GM19324 (cell line): Measurements from ENCODE around the gene LIF.

Experiments
- ATAC-seq: cut with Tn5 transposase; IDR thresholded peaks from one replicate; pipeline ENCODE4 v1.9.1; 2021; ENCODE audit warnings: mild to moderate bottlenecking, moderate library complexity; ENCODE audit not compliant: unreplicated experiment, low FRiP score

The LIF gene

DNA sequence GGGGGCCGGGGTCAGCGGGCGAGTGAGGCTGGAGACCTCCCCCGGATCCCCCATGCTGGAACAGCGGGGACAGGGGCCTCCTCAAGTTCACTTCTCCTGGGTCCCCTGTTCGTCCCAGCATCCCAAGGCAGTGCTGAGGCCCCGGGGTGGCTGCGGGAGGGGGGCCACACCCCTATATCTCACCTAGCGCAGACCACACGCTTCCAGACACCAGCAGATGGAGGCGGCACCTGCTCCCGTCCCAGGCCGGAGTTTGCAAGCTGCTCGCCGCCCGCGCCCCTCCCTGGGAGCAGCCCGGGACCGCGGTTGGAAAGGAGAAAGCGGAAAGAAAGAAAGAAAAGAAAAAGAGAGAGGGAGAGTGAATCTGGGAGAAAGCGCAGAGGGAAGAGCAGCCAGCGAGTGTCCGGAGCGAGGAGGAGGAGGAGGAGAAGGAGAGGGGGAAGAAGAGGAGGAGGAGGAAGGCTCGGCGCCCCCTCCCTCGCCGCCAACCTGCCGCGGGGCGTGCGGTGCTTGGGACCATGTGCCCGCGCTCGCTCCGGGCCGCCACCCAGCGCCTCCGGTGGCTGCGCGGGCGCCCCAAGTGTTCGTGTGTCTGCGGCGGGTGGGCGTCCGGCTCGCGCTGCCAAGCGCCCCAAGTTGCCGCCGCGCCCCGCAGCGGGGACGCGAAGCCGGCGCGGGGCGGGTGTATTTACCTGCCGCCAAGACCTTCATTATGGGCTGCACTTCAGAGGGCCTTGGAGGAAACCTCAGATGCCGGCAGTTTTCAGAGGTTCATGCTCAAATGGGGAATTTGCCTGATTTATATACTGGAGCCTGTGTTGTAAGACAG lies at the start of gene LIF:
Gene LIF (minus strand): TSS at position 775 of the 829 bp plus-strand sequence. CDS start 64 bp downstream, at position 711.
- ATAC-seq: no peak

DNA sequence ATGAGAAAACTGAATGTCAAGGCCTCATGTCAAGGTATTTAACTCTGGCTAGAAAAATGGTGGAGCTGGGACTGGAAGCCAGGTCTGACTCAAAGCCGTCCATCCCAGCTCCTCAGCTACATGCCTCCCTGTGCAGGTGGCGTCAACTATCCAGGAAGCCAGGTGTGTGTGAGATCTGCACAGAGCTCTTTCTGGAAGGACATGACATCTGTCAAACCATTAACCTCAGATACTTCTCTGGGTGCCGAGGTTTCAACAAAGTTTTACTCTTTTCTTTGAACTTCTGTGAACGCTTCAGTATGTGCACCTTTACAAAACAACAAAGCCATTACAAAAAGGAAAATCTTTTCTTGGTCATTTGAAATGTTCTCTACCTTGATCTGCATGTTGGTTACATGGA lies 49.8 kb upstream of the LIF start:
- ATAC-seq: no peak

DNA sequence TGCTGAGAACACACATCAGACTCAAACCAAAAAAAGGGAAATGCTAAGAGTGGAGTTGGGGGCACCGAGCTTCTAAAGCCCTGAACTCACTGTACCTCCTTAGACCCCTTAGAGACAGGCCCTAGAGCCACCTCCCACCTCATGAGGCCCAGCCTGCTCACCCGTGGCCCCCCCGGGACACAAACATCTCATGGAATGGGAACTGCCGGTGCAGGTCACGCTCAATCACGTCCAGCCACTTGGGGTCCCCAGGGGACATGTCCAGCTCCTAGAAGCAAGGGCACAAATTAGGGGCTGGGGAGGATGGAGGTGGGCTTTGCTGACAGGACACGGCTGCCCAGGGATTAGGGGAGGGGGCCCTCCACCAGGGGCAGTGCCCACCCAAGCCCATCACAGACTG lies 49.0 kb upstream of the LIF start:
- ATAC-seq: no peak

DNA sequence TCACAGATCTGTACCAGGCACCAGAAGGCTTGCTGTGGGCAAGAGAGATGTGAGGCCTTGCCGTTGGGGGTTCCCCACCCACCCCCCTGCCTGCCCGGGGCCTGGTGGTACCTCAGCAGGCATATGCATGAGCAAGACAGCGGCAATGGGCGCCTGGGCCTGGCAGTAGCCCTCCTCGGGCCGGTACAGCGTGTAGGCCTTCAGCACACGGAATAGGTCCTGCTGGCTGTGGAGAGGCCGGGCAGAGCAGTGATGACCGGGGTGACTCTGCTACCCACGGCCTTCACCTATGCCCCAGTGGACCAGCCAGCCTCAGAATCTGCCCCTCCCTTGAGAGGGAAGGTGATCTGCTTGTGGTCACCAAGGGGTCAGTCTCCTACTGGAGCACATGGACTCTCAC lies 48.3 kb upstream of the LIF start:
- no peak for ATAC-seq

DNA sequence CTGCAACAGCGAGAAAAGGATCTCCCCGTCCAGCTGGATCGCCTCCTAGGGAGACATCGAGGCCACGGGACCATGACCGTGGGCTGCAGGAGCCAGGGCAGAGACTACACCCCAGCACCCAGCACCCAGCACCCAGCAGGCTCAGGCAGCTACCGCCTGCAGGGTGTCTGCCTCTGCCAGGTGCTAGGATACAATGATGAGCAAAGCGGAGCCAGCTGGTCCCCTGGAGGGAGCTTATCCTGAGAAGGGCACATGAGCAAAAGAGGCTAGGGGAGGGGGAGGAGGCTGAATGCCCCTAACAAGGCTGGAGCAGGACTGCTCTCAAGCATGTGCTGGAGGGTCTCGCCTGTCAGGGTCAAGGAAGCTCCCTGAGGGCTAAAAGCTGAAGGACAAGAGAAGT lies 47.5 kb upstream of the LIF start:
- ATAC-seq: no peak

DNA sequence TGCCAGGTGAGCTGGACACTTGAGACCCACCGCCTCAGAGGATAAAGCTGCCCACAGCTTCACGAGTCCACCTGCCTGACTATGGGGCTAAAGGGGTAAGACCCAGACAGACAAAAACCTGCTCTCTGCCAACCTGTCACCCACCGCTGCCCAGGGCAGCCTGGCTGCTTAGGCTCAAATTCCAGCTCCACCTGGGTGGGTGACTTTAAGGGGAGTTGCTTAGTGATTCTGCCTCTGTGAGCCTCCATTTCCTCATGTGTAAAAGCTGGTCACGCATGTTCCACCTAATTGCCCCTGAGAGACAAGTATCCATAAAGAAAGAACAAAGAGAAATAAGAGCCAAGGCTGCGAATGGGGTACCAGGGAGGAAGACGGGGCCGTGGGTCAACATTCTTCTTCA lies 46.5 kb upstream of the LIF start:
- no peak for ATAC-seq

DNA sequence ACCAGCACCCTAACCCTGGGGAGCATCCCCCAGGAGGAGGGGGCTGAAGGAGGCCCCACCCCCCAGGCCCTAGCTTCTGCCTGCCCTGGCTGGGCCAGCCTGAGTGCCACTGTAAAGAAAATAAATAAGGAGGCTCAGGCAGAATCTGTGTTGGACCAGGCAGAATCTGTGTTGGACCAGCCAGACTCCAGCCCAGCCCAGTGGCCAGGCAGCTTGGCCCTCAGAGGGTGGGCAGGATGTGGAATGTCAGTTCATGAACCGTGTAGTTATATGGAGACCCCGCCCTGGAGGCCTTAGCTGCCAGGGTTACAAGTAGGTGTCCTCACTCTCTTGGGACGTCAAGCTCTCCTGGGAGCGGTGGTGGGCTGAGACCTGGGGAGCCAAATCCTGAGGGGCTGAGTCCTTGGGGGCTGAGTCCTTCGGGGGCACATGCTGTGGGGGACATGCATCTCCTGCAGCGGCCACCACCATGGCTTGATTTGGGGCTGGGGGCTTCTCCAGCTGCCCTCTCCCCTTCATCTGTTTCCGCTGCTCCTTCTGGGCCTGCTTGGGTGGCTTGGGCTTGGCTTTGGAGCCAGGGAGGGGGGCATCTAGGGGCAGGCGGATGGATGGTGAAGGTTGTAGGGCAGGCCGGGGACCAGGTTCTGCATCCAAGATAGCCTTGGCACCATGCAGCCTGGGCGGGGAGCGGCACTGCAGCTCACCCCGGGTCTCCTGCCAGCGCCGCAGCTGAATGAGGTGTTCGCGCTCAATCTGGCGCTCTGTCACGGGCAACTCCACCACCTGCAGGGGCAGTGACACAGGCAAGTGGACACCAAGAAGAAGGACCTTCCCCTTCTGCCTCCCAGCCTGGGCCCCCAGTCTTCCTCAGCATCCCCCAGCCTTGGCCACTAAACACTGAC lies 45.8 kb upstream of the LIF start:
- no peak for ATAC-seq

DNA sequence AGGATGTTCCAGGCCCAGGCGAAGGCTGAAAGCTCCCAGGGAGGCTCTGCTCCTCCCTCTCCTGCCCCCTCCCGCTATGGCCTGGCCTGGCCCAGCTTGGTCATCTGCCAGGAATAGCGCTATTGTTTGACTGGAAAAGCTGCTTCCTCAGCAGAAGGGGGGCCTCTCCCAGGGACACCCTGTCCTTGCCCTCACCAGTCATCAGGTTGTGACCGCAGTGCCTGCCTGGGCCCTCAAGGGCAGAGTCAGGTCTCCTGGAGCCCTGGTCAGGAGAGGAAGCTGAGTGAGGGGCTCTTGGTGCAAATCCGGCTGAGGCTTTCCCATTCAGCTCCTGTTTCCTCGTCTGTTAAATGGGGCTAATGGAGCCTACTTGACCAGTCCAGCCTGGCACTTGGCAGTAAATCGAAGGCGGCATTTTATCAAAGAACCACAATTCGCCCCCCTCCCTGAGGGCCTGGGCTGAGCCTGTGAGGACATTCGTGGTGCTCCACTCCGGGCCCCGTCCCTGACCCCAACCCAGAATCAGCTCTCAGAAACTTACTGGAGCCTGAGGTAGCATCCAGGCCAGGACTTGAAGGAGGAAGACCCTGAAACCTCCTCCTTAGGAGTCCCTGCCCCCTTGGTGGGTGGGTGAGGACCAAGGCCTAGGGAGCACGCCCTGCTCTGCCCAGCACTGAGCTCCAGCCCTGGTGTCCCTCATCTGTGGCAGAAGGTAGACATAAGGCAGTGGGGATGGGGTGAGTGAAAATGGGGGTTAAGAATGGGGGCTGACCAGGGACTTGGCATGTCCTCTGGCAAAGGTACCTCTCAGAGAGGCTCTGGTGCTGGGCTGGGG lies 44.7 kb upstream of the LIF start:
- no peak for ATAC-seq

DNA sequence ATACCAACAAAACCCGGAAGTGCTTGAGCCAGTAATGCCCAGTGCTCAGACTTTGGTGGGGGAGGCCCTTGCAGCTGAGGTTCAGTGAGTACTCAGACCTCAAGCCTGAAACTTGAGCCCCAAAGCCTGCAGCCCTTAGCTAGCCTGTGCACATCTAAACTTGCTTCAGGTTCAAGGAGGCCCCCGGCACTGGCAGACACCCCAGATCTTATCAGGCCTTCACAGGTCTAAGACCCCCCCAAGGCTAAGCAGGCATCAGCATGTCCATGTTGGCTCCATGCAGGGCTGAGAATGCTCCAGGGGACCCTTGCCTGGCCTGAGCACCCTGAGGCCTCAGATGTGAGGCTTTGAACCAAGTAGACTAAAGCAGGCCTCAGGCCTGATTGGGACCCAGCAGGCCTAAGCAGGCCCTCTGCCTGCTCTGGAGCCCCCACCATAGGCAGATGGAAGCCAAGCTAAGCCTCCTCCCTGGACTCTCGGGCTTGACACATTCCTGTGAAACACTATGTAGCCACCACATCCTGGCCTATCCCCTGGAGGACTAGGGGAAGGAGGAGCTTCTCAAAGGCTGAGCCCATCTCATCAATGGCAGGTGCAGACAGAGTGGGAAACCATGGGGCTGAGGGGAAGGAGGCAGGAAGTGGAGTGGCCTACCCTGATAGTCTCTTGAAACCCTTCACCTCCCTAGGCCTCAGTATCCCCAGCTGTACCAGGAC lies 43.9 kb upstream of the LIF start:
- ATAC-seq: no peak

DNA sequence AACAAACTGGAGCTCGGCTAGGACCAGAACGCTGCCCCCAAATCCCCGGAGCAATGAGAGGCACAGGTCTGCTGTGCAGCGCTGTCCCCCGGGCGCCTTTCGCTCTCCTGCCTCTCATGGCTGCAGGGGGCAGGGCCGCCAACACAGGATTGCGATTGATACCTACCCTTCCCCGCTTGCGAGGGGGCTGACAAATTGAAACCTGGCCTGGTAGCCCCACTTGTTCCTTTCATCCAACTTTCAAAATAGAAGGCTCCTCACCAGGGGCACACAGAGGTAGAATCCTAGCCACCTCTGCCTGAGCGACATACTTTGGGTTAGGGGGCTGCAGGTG lies 43.4 kb upstream of the LIF start:
- peak; percentile 3 for ATAC-seq

DNA sequence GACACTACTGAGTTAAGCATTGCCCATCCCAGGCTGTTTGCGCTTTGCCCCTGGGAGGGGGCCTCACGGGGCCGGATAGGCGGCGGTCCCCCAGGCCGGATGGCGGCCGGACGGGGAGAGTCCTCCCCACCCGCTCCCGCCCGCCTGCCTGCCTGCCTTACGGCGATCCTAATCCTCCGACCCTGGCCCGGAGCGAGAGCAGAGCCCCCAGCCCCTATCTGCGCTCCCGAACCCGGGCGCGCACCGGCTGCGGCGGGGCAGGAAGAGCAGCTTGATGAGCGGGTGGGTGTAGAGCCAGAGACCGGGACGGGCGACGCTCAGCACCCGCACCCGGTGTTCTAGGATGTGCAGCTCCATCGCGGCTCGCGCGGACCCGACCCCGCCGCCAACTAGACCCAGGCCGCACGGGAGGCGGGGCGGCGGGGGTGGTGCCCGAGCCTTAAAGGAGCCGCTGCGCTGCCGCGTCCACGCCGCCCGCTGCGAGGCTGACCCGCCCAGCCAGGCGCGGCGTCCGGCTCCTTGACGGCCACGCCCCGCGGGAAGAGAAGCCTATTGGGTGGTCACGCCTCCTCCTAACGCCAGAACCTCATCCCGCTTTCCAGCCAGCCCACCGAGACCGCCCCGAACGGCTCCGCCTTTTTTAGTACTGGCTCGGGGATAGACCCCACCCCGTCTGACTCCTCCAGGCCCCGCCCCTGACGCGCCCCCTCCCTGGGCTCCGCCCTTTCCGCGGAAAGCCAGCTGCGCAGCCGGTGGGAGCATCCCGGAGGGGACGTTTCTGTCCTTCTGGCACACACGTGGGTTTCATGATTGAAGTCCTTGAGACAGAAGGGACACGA lies 42.8 kb upstream of the LIF start, which contains the start of gene CASTOR1:
Gene CASTOR1 (minus strand): TSS at position 365 of the 839 bp plus-strand sequence. CDS start 8 bp downstream, at position 357.
- ATAC-seq: peak; percentile 64

DNA sequence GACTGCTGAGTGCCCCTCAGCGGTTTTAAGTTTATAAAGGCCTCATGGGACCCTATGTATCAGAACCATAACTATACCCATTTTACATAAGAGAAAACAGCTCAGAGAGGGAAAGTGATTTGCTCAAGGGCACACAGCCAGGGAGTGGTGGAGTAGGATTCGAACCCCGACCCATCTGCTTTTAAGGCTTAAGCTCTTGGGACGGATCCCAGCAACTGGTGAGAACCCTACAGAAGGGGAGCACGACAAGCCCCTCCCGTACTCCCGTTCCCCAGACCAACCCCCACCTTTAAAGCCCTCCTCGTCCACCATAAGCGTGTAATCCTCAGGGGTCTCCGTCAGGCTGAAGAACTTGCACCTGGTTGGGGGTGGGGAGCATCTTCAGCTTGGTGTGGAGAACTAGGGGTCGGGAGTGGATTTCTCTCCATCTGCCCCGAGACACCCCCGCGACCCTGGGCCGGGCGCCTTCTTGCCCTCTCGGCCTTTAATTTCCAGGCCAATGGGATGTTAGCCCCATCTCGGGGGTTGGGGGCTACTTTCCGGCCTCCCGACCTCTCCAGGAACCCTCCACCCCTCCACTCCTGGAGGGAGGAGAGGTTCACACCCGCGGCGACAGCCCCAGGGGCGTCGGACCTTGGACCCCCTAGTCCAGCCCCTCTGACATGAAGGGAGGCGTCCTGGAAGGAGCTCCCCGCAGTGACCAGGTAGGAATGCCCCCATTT lies 42.0 kb upstream of the LIF start:
- ATAC-seq: no peak

DNA sequence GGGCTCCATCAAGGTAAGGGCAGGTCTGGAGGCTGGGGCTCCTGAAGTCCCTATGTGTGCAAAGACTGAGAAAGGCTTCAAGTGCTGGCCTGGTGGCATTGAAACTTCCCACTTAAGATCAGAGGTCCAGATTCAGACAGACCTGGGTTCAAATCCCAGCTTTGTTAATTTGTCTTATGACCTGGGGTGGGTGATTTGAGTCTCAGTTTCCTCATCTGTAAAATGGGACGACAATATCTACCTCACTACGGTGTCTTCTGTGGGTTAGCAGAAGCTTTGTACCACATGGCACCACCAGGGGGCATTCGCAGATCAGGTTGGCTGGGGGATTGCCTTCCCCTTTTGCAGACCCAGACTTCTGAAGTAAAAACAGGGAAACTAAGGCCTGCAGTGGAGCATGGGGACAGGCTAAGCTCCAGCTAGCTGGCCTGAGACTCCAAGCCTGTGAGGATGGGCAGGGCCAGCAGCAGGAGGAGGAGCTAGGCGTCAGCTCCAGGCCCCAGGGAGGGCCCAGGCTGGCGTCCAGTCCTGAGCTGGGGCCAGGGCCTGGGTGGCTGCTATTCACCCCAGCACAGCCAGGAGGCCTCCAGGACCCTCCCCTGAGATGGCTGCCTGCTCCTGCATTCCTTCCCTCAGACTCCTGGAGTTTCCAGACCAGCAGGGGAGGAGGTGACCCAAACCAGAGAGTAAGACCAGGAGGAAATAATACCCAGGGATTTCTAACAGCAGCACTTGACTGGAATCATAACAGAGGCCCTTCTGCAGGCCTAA lies 41.3 kb upstream of the LIF start:
- no peak for ATAC-seq

DNA sequence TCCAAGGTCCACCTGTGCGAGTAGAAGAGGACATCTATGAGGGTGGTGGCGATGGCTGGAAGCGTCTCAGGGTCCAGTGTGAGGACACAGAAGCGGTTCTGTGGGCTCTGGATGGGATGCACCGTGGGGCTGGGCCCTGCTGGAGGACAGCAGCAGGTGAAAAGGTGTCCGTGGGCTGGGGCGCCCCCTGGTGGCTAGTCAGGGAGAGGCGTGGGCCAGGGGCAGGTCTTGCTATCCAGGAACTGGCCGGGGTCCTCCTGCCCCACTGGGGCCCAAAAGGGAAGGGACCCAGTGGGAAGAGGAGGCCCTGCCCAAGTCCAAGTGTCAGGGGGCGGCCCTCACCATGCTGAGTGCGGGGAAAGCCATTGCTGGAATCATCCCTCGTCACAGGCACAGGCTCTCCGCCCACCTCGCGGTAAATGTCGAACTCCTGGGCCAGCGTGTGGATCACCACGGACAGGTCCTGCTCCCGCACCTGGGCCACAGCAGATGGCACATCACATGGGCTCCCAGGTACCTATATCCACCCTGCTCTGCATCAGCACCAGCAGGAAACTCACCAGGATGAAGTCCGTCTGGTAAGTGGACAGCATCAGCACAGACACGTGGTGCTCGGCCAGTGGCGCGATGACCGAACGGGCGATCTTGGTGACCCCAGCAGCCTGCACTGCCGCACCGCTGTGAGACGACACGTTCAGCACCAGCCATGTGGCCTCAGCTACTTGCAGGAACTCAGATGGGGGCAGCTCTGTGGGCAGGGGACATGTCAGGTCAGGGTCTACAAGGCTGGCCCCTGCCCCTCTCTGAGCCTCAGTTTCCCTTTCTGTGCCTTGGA lies 40.5 kb upstream of the LIF start:
- ATAC-seq: no peak

DNA sequence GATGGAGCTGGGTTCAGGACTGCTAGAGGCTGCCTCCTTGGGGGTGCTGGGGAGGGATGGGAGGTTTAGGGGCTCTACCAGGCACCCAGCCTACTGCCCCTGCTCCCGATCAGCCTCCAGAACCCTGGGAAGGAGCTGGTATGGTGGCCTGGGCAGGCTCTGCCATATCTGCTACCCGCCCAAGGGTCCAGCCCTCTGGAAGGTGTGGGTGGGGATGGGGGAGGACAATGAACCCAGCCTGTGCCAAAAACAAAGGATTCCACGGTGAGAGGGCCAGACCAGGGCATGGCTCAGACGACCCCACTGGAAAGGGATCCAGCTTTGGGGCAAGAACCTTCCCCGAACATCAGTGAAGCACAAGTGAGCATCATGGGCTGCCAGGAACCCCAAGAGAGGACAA lies 39.8 kb upstream of the LIF start:
- ATAC-seq: no peak

DNA sequence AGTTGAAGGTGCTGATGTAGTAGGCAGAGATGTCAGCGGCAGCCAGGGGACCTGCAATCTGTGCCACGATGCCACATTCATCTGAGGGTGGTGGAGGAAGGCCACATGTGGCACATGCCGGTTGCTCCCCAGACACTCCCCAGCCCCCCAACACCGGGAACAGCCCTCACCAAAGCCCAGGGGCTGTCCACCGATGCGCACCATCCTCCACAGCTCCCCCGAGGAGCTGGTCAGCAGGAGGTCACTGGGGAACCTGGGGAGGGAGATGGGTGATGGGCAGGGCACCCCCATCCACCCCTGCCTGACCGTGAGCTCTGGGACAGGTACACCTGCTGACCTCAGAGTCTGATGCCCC lies 39.3 kb upstream of the LIF start:
- no peak for ATAC-seq

DNA sequence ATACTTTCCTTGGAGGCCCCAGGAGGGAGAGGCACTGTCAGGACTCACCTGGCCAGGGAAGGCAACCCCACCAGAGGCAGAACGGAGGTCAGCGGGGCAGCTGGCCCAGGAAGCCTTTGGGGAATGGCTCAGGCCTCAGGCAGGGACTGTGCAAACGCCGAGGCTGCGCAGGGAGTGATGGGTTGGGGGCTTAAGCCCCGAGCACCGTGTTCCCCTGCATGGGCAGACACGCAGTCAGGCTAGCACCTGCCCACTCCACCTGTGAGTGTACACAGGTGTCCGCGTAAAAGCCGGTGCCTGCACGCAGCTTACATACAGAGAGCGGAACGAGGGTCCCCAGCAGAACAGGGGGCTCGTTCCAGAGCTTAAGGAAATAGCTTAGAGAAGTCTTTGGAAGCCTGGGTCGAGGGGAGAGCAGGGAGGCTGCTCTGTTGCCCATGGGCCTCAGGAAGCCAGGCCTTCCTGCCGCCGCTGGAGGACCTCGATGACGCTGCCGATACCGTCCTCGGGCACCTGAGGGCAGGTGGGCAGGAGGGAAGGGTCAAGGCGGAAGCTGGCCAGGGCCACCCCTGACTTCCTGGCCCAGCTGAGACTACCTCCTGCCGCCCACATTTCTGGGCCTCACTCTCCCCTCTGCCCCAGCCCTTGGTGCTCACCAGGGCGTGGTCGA lies 38.8 kb upstream of the LIF start:
- ATAC-seq: no peak
